ENCODE measurements around the gene OR1L8. TPM values are rescaled to one million over a fixed set of nuclear protein-coding genes. Genes with fewer than 3 reads are reported as not detected.
"Not testable (repeated sequence)": the region's sequence is repeated elsewhere in the genome, so short reads cannot be mapped to it uniquely, and the experiment has no call there.

Gene OR1L8
- total RNA-seq (2014; rRNA removed; shearing (Covaris generic); ENCODE audit: low replicate concordance) = 0.12 TPM in 1 of 2 replicates, not detected in the other

DNA sequence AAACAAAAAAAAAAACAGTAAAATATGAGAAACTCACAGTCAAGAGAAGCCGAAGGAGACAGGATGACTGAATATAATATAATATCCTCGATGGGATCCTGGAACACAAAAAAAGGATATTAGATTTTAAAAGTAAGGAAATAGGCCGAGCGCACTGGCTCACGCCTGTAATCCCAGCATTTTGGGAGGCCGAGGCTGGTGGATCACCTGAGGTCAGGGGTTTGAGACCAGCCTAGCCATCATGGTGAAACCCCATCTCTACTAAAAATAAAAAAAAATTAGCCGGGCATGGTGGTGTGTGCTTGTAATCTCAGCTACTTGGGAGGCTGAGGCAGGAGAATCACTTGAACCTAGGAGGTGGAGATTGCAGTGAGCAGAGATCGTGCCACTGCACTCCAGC is at the start of gene OR1L8:
TSS of gene OR1L8 (minus strand) at position 101 of the 400 bp plus-strand sequence. CDS start 14,907 bp downstream, outside the sequence.
- DNase-seq (ENCODE audit: low read depth); in situ Hi-C loops (cut with HindIII; ENCODE audit: low pct_unique_long_range_greater_than_20kb, low sequenced_read_pairs): not testable (repeated sequence)

- in situ Hi-C loops (cut with HindIII; ENCODE audit: low pct_unique_long_range_greater_than_20kb, low sequenced_read_pairs) = no loop called here
- no peak for DNase-seq (ENCODE audit: low read depth)
Observed at GRCh38 chr9:122619996-122620395, 36.8 kb upstream of the OR1L8 start.

DNA sequence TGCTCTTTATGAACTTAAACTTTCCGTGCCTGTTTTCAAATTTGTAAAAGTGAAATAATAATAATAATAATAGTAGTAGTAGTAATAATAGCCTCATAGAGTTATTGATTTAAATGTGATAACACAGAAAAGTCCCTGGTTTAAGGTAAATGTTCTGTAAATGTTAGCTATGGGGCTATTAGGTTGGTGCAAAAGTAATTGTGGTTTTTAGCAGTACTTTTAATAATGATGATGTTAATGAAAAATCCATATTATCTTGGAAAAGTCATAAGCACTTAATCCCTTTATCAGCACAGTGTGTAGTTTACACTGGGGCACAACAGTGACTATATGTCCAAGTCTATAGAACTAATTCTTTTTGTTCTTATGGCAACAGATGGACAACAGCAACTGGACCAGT is 31.2 kb upstream of the OR1L8 start, which contains the start of gene OR1Q1:
TSS of gene OR1Q1 (plus strand) at position 377 of the 400 bp plus-strand sequence. CDS start at position 377, 0 bp downstream.
- in situ Hi-C loops (cut with HindIII; ENCODE audit: low pct_unique_long_range_greater_than_20kb, low sequenced_read_pairs) = no loop called here
- no peak for DNase-seq (ENCODE audit: low read depth)

- no peak for DNase-seq (ENCODE audit: low read depth)
- in situ Hi-C loops (cut with HindIII; ENCODE audit: low pct_unique_long_range_greater_than_20kb, low sequenced_read_pairs) = no loop called here
Observed at GRCh38 chr9:122609804-122610203, 26.6 kb upstream of the OR1L8 start.

DNA sequence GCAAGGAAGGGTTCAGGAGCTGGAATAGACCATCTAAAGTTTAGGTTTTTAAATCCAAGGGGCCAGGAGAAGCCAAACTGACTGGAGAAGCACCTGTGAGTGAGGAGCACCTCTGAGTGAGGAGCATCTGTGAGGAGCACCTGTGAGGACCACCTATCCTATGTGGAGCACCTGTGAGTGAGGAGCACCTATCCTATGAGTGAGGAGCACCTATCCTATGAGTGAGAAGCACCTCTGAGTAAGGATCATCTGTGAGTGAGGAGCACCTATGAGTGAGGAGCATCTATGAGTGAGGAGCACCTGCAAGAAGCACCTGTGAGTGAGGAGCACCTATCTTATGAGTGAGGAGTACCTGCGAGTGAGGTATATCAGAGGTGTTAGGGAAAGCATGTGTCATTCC is 23.4 kb upstream of the OR1L8 start:
- in situ Hi-C loops (cut with HindIII; ENCODE audit: low pct_unique_long_range_greater_than_20kb, low sequenced_read_pairs) = no loop called here
- DNase-seq (ENCODE audit: low read depth) = no peak

DNA sequence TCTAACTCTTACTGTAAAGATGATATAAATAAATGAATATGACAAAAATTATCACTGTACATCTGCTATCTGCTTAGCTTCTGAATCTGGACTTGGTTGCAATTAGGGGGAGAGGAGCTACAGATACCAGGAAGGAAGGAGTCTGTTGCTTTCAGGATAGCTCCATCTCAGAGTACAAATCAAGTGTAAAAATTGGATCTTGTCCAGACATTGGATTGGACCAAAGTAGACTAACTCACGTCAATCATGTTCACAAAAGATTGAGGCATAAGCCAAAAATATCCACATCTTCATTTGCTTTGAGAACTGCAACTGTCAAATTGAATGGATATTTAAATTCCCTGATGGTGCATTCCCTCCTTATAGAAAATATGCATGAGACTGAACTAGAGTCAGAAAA is 22.5 kb upstream of the OR1L8 start:
- in situ Hi-C loops (cut with HindIII; ENCODE audit: low pct_unique_long_range_greater_than_20kb, low sequenced_read_pairs) = no loop called here
- DNase-seq (ENCODE audit: low read depth) = no peak

DNA sequence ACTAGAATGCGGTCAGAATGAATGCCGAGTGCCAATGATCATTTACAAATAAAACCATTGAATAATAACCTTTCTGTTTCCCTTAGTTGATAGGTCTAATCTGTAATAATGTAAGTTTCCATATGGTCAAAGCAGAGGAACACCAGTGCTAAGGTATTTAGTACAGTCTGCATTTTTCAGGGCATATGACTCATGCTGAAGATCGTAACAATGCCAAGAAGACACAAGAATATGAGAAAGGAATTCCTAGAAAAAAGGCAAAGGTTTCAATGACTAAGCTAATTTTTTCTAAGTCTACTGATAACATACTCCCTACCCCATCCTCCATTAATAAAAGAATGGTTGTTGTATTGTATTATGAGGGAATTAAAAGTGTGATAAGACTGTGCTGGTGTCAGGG is 2.8 kb downstream of the OR1L8 start:
- peak; percentile 69 for DNase-seq (ENCODE audit: low read depth)
- in situ Hi-C loops (cut with HindIII; ENCODE audit: low pct_unique_long_range_greater_than_20kb, low sequenced_read_pairs) = no loop called here

GRCh38 chr9:122579874-122580273 is 3.3 kb downstream of the OR1L8 start:
- in situ Hi-C loops (cut with HindIII; ENCODE audit: low pct_unique_long_range_greater_than_20kb, low sequenced_read_pairs) = no loop called here
- no peak for DNase-seq (ENCODE audit: low read depth)

GRCh38 chr9:122572456-122572855 is 10.7 kb downstream of the OR1L8 start:
- in situ Hi-C loops (cut with HindIII; ENCODE audit: low pct_unique_long_range_greater_than_20kb, low sequenced_read_pairs) = no loop called here
- DNase-seq (ENCODE audit: low read depth) = no peak

DNA sequence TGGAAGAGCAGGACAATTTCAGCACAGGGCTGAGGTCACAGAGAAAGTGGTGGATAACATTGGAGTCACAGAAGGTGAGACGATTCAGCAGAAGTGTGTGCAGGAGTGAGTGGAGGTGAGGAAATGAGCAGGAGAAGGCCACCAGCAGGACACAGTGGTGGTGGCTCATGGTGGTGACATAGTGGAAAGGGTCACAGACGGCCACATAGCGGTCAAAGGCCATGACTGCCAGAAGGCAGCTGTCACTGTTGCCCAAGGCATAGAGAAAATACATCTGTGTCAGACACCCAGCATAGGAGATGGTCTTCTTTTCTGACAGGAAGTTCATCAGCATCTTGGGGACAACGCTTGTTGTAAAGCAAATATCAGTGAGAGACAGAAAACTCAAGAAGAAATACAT is 15.3 kb downstream of the OR1L8 start:
- in situ Hi-C loops (cut with HindIII; ENCODE audit: low pct_unique_long_range_greater_than_20kb, low sequenced_read_pairs) = no loop called here
- DNase-seq (ENCODE audit: low read depth) = no peak

- in situ Hi-C loops (cut with HindIII; ENCODE audit: low pct_unique_long_range_greater_than_20kb, low sequenced_read_pairs) = no loop called here
- DNase-seq (ENCODE audit: low read depth) = no peak
Observed at GRCh38 chr9:122562134-122562760, 20.9 kb downstream of the OR1L8 start.

- in situ Hi-C loops (cut with HindIII; ENCODE audit: low pct_unique_long_range_greater_than_20kb, low sequenced_read_pairs) = no loop called here
- DNase-seq (ENCODE audit: low read depth) = no peak
Observed at GRCh38 chr9:122561446-122561845, 21.7 kb downstream of the OR1L8 start.

DNA sequence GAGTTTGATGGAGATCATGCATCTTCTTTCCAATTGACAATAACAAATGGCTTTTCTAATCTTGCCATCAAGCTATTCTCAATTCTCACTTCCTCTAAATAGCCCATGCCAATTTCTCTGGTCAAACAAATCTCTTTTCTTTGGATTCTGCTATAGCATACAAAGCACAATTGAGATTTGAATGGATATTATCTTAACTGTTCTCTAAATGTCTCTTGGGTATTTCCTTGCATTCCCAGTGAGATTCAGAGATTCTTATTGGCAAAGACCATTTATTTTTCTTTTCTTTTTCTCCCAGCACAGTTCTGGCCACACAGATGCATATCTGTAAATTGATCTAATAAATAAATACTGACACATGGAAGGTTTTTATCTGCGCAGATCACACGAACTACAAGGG is 30.4 kb downstream of the OR1L8 start, which contains the start of gene OR1N2:
TSS of gene OR1N2 (plus strand) at position 301 of the 400 bp plus-strand sequence. CDS start 100 bp downstream, outside the sequence.
- in situ Hi-C loops (cut with HindIII; ENCODE audit: low pct_unique_long_range_greater_than_20kb, low sequenced_read_pairs) = no loop called here
- no peak for DNase-seq (ENCODE audit: low read depth)

DNA sequence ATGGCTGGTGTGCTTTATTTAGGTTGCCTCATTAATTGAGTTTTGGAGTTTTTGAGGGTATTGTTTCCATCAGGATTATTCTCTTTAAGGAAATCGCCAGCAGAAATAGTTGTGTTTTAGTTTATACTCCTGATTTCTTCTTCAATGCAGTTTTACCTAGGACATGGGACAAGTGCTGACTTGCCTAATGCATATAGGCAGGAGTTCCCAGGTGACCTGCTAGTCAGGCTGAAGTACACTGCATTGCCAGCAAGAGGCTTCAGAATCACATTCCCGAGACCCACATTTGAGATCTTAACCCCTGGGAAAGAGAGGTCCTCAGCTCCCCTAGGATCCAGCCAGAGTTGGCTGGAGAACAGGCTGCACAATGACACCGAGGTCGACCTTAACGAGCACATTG is 31.8 kb downstream of the OR1L8 start:
- no peak for DNase-seq (ENCODE audit: low read depth)
- in situ Hi-C loops (cut with HindIII; ENCODE audit: low pct_unique_long_range_greater_than_20kb, low sequenced_read_pairs) = no loop called here

- in situ Hi-C loops (cut with HindIII; ENCODE audit: low pct_unique_long_range_greater_than_20kb, low sequenced_read_pairs) = no loop called here
- no peak for DNase-seq (ENCODE audit: low read depth)
Observed at GRCh38 chr9:122546196-122546595, 37.0 kb downstream of the OR1L8 start.

- no peak for DNase-seq (ENCODE audit: low read depth)
- in situ Hi-C loops (cut with HindIII; ENCODE audit: low pct_unique_long_range_greater_than_20kb, low sequenced_read_pairs) = no loop called here
Observed at GRCh38 chr9:122538757-122539156, 44.4 kb downstream of the OR1L8 start.

- peak; percentile 32 for DNase-seq (ENCODE audit: low read depth)
- in situ Hi-C loops (cut with HindIII; ENCODE audit: low pct_unique_long_range_greater_than_20kb, low sequenced_read_pairs) = not testable (repeated sequence)
Observed at GRCh38 chr9:122537066-122537465, 46.1 kb downstream of the OR1L8 start.

- in situ Hi-C loops (cut with HindIII; ENCODE audit: low pct_unique_long_range_greater_than_20kb, low sequenced_read_pairs) = no loop called here
- DNase-seq (ENCODE audit: low read depth) = peak; percentile 18
Observed at GRCh38 chr9:122536134-122536533, 47.0 kb downstream of the OR1L8 start.

DNA sequence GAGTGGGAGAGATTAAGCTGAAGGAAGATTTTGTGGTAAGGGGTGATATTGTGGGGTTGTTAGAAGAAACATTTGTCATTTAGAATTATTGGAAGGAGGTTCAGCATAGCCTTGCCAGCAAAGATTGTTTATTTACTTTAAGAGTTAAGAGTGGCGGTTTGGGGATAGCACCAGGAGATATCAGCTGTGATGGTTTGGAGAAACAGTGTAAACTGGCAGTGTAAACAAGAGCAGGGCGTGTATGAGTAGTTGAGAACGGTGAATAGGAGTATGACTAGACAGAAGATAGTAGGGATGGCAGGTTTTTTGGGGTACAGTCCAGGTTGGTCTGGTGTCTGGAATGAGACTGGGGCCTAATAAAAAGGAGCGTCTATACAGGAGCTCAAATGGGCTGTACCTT is 52.0 kb downstream of the OR1L8 start:
- in situ Hi-C loops (cut with HindIII; ENCODE audit: low pct_unique_long_range_greater_than_20kb, low sequenced_read_pairs) = not testable (repeated sequence)

GRCh38 chr9:122527193-122527592 is 56.0 kb downstream of the OR1L8 start, which contains the start of gene OR1N1:
Gene OR1N1, minus strand, starts transcription at chr9:122527293. Its CDS starts 0 bp downstream, at chr9:122527293.
- DNase-seq (ENCODE audit: low read depth) = no peak
- in situ Hi-C loops (cut with HindIII; ENCODE audit: low pct_unique_long_range_greater_than_20kb, low sequenced_read_pairs) = no loop called here

More for the DNA sequence above, 52.0 kb downstream of the OR1L8 start:
- DNase-seq (ENCODE audit: low read depth) = not testable (repeated sequence)

Measured in Caki2 (cell line).